Activated T-helper 1 cell treated with anti-CD3 and anti-CD28 coated beads, Interleukin-12 subunit alpha, Interleukin-12 subunit beta, Interleukin-2, Interleukin-4 antibody, amounts not matched to agents 30 ng/mL and 10 ng/mL and 1 ng/mL, durations not matched to agents 14 hours and 24 hours and 36 hours (primary cell): ENCODE data around the gene SUGT1. TPM values are rescaled to one million over a fixed set of nuclear protein-coding genes. Genes with fewer than 3 reads are reported as not detected.

ENCODE experiments used
- DNase-seq: peaks from one replicate; pipeline ENCODE4 v3.0.0; 2021; ENCODE audit warnings: low spot score
- H3K27ac Mint-ChIP-seq: one replicate; pipeline ENCODE4 v1.8.0; 2021; ENCODE audit warnings: mild to moderate bottlenecking, mixed read lengths
- H3K27me3 Mint-ChIP-seq: one replicate; pipeline ENCODE4 v1.8.0; 2022; ENCODE audit warnings: mild to moderate bottlenecking, moderate library complexity, mixed read lengths; ENCODE audit not compliant: insufficient read depth
- H3K36me3 Mint-ChIP-seq: one replicate; pipeline ENCODE4 v1.8.0; 2021; ENCODE audit warnings: low read depth, mixed read lengths
- H3K4me1 Mint-ChIP-seq: one replicate; pipeline ENCODE4 v1.8.0; 2021; ENCODE audit warnings: low read depth, mixed read lengths
- H3K4me3 Mint-ChIP-seq: one replicate; pipeline ENCODE4 v1.8.0; 2021; ENCODE audit warnings: mild to moderate bottlenecking, moderate library complexity, mixed read lengths
- H3K9me3 Mint-ChIP-seq: one replicate; pipeline ENCODE4 v1.8.0; 2021; ENCODE audit warnings: mixed read lengths
- intact Hi-C: fragments of 100-400 bp; cut with micrococcal nuclease; formaldehyde crosslinking; loops from one replicate; pipeline ENCODE4 v1.15.1; 2024
- total RNA-seq: library from RNA; stranded (reverse); gene quantifications from 2 replicates; pipeline ENCODE4 v1.2.3, GENCODE V29; 2022

Gene SUGT1
- total RNA-seq, 1 donor from 2014 or later: 63.3 TPM

DNA sequence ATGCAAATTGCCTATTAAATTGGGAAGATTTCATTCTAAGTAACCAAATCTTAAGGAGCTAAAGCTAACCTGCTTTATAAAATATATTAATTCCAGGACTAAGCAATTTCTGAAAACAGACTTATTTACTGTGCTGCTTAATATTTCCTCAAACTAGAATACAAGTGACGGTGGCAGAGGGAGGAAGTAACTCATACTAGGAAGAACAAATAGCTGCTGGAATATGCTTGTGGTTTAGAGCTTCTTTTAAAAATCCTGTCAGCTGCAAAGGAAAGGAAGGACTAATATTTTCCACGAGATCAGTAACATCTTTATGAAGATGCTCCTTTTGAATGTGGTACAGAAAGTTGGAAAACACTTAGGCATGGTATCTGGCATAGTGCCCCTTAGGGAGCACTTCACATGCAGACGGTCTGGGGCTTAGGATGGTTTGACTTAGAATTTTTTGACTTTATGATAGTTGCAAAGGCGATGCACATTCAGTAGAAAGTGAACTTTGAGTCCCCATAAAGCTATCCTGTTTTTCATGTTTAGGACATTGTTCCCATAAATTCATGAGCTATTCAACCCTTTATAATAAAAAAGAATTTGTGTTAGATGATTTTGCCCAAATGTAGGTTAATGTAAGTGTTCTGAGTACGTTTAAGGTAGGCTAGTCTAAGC lies 13.8 kb upstream of the SUGT1 start:
- no peak overlapping the region for H3K27ac Mint-ChIP-seq
- intact Hi-C loops: no loop called here
- no peak for DNase-seq
- no peaks in the 10 kb centered on the region for H3K9me3 Mint-ChIP-seq
- peaks cover 24% of the 10 kb centered on the region for H3K36me3 Mint-ChIP-seq
- H3K4me1 Mint-ChIP-seq: peaks cover 5% of the 10 kb centered on the region
- H3K27me3 Mint-ChIP-seq: no peaks in the 10 kb centered on the region
- no peak overlapping the region for H3K4me3 Mint-ChIP-seq

DNA sequence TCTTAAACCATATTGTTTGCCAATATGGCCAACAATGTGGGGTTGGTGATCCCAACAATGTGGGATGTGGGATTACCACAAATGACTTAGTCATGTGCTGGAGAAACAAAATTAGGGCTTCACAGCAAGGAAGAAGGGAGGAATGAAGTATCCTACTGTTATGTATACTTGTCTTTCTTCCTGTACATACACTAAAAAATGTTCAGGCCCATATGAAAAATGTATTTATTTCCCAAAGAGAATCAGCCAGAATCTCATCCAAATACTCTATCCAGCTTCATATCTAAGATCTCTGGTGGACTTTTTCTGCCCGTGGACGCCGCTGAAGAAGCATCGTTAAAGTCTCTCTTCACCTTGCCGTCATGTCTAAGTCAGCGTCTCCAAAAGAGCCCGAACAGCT lies 10.5 kb upstream of the SUGT1 start, which contains the start of gene HNRNPA1L2:
HNRNPA1L2 (plus strand) TSS at position 301 of the 400 bp plus-strand sequence; CDS start at position 363, 62 bp downstream.
- no peak within 1 kb of the TSS for H3K27ac Mint-ChIP-seq
- peaks cover 5% of the 10 kb centered on the region for H3K4me1 Mint-ChIP-seq
- peaks cover 24% of the 10 kb centered on the region for H3K36me3 Mint-ChIP-seq
- intact Hi-C loops: no loop called here
- no peaks in the 10 kb centered on the region for H3K27me3 Mint-ChIP-seq
- DNase-seq: no peak
- no peak within 1 kb of the TSS for H3K4me3 Mint-ChIP-seq
- no peaks in the 10 kb centered on the region for H3K9me3 Mint-ChIP-seq

DNA sequence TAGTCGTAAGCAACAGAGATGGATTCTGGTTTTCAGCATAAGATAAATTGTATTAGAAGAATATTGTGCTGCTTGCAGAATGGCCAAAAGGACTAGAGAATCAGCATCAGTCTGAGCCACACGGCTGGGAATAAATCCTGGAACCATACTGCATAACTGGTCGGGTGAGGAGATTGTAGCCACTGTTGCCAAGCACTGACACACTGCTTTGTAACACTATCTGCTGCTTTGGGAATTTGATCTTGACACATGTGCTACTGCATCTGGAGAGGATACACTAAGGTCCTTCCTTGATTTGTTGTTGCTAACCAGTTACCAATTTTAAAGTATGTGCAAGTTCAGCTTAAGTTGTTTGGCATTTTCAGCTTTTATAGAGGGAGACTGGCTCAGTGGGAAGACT lies 8.5 kb upstream of the SUGT1 start:
- Mint-ChIP-seq H3K27me3 (no peaks in the 10 kb centered on the region), H3K36me3 (peaks cover 22% of the 10 kb centered on the region)

DNA sequence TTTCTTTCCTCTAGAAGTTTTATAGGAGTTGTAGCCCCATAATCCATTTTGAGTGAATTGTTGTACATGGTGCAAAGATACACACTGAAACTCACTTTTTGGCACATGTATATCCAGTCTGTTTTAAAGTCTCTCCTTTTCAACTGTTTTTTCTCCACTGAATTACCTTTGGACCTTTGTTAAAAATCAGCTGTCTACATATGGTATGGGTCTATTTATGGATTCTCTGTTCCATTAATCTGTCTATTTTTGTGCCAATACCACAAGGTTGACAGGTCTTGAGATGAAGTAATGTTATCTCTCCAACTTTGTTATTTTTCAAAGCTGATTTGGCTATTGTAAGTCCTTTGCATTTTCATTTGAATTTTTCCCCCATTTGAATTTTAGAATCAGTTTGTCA lies 5.7 kb upstream of the SUGT1 start:
- Mint-ChIP-seq H3K27ac (no peak overlapping the region), H3K4me1 (peaks cover 20% of the 10 kb centered on the region), H3K36me3 (peaks cover 17% of the 10 kb centered on the region), H3K4me3 (no peak overlapping the region), H3K27me3 (no peaks in the 10 kb centered on the region), H3K9me3 (no peaks in the 10 kb centered on the region)
- intact Hi-C loops: no loop called here
- no peak for DNase-seq

More for the DNA sequence above, 8.5 kb upstream of the SUGT1 start:
- intact Hi-C loops: no loop called here
- DNase-seq: no peak
- Mint-ChIP-seq H3K9me3 (no peaks in the 10 kb centered on the region), H3K4me3 (no peak overlapping the region), H3K27ac (no peak overlapping the region), H3K4me1 (peaks cover 5% of the 10 kb centered on the region)

DNA sequence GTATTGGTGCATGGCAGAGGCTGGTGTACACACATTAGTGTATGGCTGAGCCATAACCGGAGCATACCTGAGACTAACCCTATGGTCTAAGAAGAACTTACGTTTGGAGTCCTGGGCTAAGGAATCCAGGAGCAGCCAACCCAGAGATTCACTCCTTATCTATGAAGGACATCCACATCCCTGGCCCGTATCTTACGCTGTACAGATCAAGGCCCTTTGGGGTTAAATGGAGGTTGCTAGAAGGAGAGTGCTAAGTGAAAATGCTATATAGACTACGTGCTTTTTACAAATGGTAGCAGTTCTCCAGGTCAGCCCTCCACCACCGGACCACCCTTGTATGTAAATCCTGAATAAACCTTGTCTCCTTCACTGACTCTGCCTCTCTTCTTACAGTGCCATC lies 1.9 kb upstream of the SUGT1 start:
- Mint-ChIP-seq H3K27ac (no peak overlapping the region), H3K9me3 (no peaks in the 10 kb centered on the region), H3K27me3 (no peaks in the 10 kb centered on the region), H3K4me3 (no peak overlapping the region), H3K36me3 (peaks cover 16% of the 10 kb centered on the region), H3K4me1 (peaks cover 15% of the 10 kb centered on the region)
- intact Hi-C loops: loop anchor here (5.0 kb wide), 1 partner anchor 157 kb away; no protein-coding TSS in a partner anchor
- DNase-seq: no peak

DNA sequence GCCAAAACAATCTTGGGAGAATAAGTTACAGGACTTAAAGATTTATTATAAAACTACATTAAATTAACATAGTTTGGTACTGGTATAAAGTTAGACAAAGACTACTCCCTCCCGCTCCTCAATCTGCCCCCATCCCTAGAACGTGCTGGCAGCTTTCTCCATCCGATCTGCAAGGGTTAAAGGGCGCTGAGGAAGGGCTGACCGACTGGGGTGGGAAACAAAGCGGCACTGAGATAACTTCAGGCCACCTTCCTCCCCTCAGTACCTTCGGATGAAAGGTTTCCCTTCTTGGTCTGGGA lies 790 bp upstream of the SUGT1 start:
- H3K9me3 Mint-ChIP-seq: no peaks in the 10 kb centered on the region
- intact Hi-C loops: loop anchor here (1.0 to 5.0 kb wide), 10 partner anchors 13 to 1199 kb away; partner anchors contain the start of genes ALG11, CKAP2, INTS6 and VPS36
- no peak for DNase-seq
- H3K4me1 Mint-ChIP-seq: peaks cover 15% of the 10 kb centered on the region
- peaks cover 16% of the 10 kb centered on the region for H3K36me3 Mint-ChIP-seq
- no peak overlapping the region for H3K27ac Mint-ChIP-seq
- H3K27me3 Mint-ChIP-seq: no peaks in the 10 kb centered on the region
- no peak overlapping the region for H3K4me3 Mint-ChIP-seq

DNA sequence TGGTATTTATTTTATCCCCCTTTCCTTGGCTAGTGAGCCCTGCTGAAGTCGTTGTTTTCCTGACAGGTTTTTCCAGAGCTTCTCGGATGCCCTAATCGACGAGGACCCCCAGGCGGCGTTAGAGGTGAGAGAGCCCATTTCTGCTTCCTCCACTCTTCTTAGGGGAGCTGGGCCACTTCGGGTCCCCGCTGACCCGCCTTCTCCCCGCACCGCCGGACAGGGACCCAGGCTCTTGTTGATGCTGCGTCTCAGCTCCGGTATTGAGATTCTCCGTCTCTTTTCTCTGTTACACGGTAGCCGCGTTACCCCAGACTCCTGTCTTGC lies 306 bp downstream of the SUGT1 start:
- Mint-ChIP-seq H3K4me3 (no peak overlapping the region), H3K27ac (no peak overlapping the region), H3K4me1 (peaks cover 15% of the 10 kb centered on the region), H3K9me3 (no peaks in the 10 kb centered on the region), H3K36me3 (peaks cover 16% of the 10 kb centered on the region), H3K27me3 (no peaks in the 10 kb centered on the region)
- DNase-seq: no peak
- intact Hi-C loops: loop anchor here (1.0 to 5.0 kb wide), 10 partner anchors 12 to 1200 kb away; partner anchors contain the start of genes ALG11, CKAP2, INTS6 and VPS36

DNA sequence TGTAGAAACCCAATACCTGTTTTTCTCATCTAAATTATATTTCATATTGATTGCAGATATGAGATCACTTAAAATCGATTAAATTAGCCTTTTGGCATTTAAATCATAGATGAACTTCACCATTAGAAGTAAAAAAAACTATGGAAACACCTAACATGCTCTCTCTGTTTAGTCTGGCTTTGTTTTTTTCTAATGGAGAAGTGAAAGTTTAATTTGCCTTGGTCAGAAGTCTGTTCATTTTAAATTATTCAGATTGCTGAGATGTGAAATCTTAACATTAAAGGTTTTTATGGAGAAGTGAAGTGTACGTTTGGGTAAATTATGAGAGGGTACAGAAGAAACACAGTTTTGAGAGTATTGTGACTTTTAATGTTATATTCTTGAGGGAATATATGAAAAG lies 6.7 kb downstream of the SUGT1 start:
- intact Hi-C loops: no loop called here
- H3K27ac Mint-ChIP-seq: no peak overlapping the region
- no peaks in the 10 kb centered on the region for H3K27me3 Mint-ChIP-seq
- no peaks in the 10 kb centered on the region for H3K9me3 Mint-ChIP-seq
- no peak for DNase-seq
- no peak overlapping the region for H3K4me3 Mint-ChIP-seq
- peaks cover 4% of the 10 kb centered on the region for H3K4me1 Mint-ChIP-seq
- H3K36me3 Mint-ChIP-seq: peaks cover 32% of the 10 kb centered on the region

DNA sequence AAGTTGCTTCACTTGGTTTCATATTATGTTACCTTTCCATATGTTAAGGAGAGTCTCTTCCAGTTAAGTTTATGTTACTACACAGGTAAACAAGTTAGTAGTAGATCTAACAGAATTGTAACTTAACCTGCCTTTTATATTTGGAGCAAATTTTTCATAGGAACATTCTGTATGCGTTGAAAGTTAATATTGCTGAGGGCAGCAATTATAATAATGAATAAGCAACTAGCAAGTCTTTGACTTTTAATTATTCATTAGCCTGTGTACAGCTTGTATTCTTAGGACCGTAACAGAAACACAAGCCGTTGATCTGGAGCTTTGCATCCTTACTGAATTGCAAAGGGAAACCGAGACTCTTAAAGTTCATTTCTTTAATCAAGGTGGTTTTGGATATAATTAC lies 11.6 kb downstream of the SUGT1 start:
- peaks cover 4% of the 10 kb centered on the region for H3K4me1 Mint-ChIP-seq

DNA sequence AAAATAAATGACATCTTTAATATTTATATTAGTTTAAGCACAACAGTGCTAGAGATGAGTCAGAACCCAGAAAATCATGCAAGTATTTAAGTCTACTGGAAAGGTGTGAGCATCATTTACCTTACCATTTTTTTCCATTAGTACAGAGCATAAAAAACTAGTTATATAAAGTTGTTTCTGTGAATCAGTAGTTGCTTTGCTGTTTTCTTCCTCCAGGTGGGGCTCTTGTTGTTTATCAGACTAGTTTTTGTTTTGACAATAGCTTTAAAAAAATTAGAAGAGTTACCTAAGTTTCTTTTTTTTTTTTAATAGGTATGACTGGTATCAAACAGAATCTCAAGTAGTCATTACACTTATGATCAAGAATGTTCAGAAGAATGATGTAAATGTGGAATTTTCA lies 12.7 kb downstream of the SUGT1 start:
- peaks cover 39% of the 10 kb centered on the region for H3K36me3 Mint-ChIP-seq
- intact Hi-C loops: loop anchor here (1.0 to 10.0 kb wide), 5 partner anchors 13 to 303 kb away; partner anchors contain the start of genes CNMD, PCDH8 and SUGT1
- H3K27ac Mint-ChIP-seq: no peak overlapping the region

More for the DNA sequence above, 11.6 kb downstream of the SUGT1 start:
- peaks cover 46% of the 10 kb centered on the region for H3K36me3 Mint-ChIP-seq
- H3K27me3 Mint-ChIP-seq: no peaks in the 10 kb centered on the region
- H3K9me3 Mint-ChIP-seq: no peaks in the 10 kb centered on the region
- intact Hi-C loops: loop anchor here (2.0 to 10.0 kb wide), 2 partner anchors 75 to 181 kb away; partner anchors contain the start of genes CNMD and PCDH8
- no peak overlapping the region for H3K4me3 Mint-ChIP-seq
- H3K27ac Mint-ChIP-seq: no peak overlapping the region
- no peak for DNase-seq

DNA sequence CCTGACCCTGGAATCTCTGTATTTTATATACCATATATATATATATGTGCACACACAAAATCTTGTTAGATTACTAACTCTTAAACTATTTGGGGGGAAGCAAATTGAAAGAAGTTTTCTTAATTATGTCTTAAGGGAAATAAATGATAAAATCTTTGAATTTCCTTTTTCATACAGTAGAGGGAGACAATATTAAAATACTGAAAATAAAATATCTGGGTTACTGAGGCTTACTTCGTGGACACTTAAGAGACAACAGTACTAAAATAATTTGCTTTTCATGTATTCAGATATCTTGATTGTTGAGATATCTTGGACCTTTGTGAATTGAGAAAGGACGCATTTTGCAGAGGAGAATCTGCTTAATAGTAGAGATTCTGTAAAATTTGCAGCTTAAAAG lies 17.0 kb downstream of the SUGT1 start:
- intact Hi-C loops: loop anchor here (10.0 kb wide), 1 partner anchor 175 kb away; the partner anchor contains the start of gene PCDH8
- DNase-seq: no peak
- no peak overlapping the region for H3K4me3 Mint-ChIP-seq
- H3K9me3 Mint-ChIP-seq: no peaks in the 10 kb centered on the region
- H3K27ac Mint-ChIP-seq: no peak overlapping the region
- H3K27me3 Mint-ChIP-seq: no peaks in the 10 kb centered on the region
- peaks cover 21% of the 10 kb centered on the region for H3K36me3 Mint-ChIP-seq
- no peaks in the 10 kb centered on the region for H3K4me1 Mint-ChIP-seq

More for the DNA sequence above, 12.7 kb downstream of the SUGT1 start:
- Mint-ChIP-seq H3K4me3 (no peak overlapping the region), H3K27me3 (no peaks in the 10 kb centered on the region), H3K4me1 (peaks cover 1% of the 10 kb centered on the region), H3K9me3 (no peaks in the 10 kb centered on the region)
- DNase-seq: no peak

DNA sequence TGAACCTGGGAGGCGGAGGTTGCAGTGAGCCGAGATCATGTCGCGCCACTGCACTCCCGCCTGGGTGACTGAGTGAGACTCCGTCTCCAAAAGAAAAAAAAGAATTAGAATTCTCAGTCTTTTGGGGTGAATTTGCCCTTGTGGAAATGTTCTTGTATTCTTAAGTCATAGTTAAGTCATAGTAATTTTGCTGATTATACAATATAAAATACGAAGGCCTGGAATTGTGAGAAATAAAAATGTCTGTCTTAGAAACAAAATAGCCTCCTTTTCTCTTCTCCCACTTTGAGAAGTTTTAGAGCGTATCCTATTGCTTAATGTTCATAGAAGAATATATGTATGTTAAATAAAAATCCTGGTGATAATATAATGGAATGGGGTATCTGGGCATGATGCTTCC lies 18.1 kb downstream of the SUGT1 start:
- Mint-ChIP-seq H3K36me3 (peaks cover 23% of the 10 kb centered on the region), H3K27me3 (no peaks in the 10 kb centered on the region), H3K27ac (no peak overlapping the region), H3K4me1 (peaks cover 4% of the 10 kb centered on the region), H3K4me3 (no peak overlapping the region), H3K9me3 (no peaks in the 10 kb centered on the region)
- no peak for DNase-seq
- intact Hi-C loops: no loop called here

DNA sequence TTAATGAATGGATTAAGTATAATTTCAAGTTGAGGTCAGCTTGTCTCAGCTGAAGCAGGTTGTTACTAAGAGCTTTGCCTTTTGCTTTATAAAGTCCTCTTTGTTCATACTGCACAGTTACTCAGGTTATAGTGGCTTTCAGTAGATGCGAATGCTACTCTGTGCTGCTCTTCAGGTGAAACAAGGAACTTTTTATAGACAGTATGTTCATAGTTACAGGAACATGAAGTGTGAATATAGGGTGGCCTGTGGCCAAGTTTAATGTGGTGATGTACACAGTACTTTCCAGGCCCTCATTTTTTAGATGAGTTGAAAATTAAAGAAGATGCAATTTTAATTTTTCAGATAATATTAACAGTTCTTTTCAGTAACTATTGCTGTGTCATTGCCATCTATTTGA lies 20.8 kb downstream of the SUGT1 start:
- Mint-ChIP-seq H3K36me3 (peaks cover 30% of the 10 kb centered on the region), H3K4me3 (no peak overlapping the region), H3K4me1 (peaks cover 7% of the 10 kb centered on the region), H3K9me3 (no peaks in the 10 kb centered on the region), H3K27ac (no peak overlapping the region), H3K27me3 (no peaks in the 10 kb centered on the region)
- intact Hi-C loops: no loop called here
- DNase-seq: no peak
